ENCODE measurements around the gene ANGPTL1. TPM values are rescaled to one million over a fixed set of nuclear protein-coding genes. Genes with fewer than 3 reads are reported as not detected.

The ANGPTL1 gene
- polyA plus RNA-seq, 1 donor from 2014 or later, result not detected

DNA sequence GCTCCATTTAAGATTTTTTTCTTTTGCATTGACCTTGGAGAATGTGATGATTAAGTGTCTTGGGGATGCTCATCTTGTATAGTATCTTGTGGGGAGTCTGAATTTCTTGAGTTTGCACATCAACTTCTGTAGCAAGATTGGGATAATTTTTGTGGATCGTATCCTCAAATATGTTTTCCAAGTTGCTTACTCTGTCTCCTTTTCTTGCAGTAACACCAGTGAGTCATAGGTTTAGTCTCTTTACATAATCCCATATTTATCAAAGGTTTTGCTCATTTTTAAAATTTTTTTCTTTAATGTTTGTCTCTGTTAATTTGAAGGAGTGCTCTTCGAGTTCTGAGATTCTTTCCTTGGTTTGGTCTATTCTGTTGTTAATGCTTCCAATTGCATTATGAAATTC is 41.7 kb upstream of the ANGPTL1 start:
- no peak overlapping the region for H3K4me3 ChIP-seq (ENCODE audit: low read length)
- no peaks in the 10 kb centered on the region for H3F3A ChIP-seq (ENCODE audit: insufficient read depth, low read length, poor library complexity, severe bottlenecking)
- H3K4me2 ChIP-seq (ENCODE audit: low read length), result no peak overlapping the region
- H3K27ac ChIP-seq (ENCODE audit: low read length), result no peak overlapping the region
- no peaks in the 10 kb centered on the region for H4K20me1 ChIP-seq (ENCODE audit: insufficient read depth)
- TF ChIP-seq, protein P1, sequence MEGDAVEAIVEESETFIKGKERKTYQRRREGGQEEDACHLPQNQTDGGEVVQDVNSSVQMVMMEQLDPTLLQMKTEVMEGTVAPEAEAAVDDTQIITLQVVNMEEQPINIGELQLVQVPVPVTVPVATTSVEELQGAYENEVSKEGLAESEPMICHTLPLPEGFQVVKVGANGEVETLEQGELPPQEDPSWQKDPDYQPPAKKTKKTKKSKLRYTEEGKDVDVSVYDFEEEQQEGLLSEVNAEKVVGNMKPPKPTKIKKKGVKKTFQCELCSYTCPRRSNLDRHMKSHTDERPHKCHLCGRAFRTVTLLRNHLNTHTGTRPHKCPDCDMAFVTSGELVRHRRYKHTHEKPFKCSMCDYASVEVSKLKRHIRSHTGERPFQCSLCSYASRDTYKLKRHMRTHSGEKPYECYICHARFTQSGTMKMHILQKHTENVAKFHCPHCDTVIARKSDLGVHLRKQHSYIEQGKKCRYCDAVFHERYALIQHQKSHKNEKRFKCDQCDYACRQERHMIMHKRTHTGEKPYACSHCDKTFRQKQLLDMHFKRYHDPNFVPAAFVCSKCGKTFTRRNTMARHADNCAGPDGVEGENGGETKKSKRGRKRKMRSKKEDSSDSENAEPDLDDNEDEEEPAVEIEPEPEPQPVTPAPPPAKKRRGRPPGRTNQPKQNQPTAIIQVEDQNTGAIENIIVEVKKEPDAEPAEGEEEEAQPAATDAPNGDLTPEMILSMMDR (IDR thresholded peaks at IDR 0.05; ENCODE audit: poor library complexity, severe bottlenecking), result no peak
- TF ChIP-seq MXI1 (conservative IDR thresholded peaks at IDR 0.05; ENCODE audit: poor library complexity, severe bottlenecking), result no peak
- no peak for TF ChIP-seq EZH2 (IDR thresholded peaks at IDR 0.05; ENCODE audit: borderline replicate concordance, insufficient read depth, low read length, poor library complexity, severe bottlenecking)
- TF ChIP-seq POLR2AphosphoS5 (IDR thresholded peaks at IDR 0.05), result no peak
- TF ChIP-seq RAD21 (conservative IDR thresholded peaks at IDR 0.05), result no peak
- TF ChIP-seq, protein P2, sequence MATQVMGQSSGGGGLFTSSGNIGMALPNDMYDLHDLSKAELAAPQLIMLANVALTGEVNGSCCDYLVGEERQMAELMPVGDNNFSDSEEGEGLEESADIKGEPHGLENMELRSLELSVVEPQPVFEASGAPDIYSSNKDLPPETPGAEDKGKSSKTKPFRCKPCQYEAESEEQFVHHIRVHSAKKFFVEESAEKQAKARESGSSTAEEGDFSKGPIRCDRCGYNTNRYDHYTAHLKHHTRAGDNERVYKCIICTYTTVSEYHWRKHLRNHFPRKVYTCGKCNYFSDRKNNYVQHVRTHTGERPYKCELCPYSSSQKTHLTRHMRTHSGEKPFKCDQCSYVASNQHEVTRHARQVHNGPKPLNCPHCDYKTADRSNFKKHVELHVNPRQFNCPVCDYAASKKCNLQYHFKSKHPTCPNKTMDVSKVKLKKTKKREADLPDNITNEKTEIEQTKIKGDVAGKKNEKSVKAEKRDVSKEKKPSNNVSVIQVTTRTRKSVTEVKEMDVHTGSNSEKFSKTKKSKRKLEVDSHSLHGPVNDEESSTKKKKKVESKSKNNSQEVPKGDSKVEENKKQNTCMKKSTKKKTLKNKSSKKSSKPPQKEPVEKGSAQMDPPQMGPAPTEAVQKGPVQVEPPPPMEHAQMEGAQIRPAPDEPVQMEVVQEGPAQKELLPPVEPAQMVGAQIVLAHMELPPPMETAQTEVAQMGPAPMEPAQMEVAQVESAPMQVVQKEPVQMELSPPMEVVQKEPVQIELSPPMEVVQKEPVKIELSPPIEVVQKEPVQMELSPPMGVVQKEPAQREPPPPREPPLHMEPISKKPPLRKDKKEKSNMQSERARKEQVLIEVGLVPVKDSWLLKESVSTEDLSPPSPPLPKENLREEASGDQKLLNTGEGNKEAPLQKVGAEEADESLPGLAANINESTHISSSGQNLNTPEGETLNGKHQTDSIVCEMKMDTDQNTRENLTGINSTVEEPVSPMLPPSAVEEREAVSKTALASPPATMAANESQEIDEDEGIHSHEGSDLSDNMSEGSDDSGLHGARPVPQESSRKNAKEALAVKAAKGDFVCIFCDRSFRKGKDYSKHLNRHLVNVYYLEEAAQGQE (IDR thresholded peaks at IDR 0.05; ENCODE audit: borderline replicate concordance), result no peak
- no peak for TF ChIP-seq SMC3 (conservative IDR thresholded peaks at IDR 0.05; ENCODE audit: poor library complexity)
- TF ChIP-seq TAF1 (IDR thresholded peaks at IDR 0.05; ENCODE audit: low read depth), result no peak
- no peak for TF ChIP-seq EP300 (conservative IDR thresholded peaks at IDR 0.05; ENCODE audit: poor library complexity, severe bottlenecking)
- no peaks in the 10 kb centered on the region for H3K9me3 ChIP-seq (ENCODE audit: low read length)
- H3K79me2 ChIP-seq (replicated peaks; ENCODE audit: insufficient read depth, low read length), result no peaks in the 10 kb centered on the region
- no peaks in the 10 kb centered on the region for H3K36me3 ChIP-seq (ENCODE audit: insufficient read depth, low read length)
- no peaks in the 10 kb centered on the region for H3K27me3 ChIP-seq (ENCODE audit: insufficient read depth, low read depth, low read length)
- H2AFZ ChIP-seq (ENCODE audit: low read depth, low read length), result no peak overlapping the region
- H3K9ac ChIP-seq (ENCODE audit: low read length), result no peak overlapping the region
- no peaks in the 10 kb centered on the region for H3K9me2 ChIP-seq (ENCODE audit: insufficient read depth, low read length)

DNA sequence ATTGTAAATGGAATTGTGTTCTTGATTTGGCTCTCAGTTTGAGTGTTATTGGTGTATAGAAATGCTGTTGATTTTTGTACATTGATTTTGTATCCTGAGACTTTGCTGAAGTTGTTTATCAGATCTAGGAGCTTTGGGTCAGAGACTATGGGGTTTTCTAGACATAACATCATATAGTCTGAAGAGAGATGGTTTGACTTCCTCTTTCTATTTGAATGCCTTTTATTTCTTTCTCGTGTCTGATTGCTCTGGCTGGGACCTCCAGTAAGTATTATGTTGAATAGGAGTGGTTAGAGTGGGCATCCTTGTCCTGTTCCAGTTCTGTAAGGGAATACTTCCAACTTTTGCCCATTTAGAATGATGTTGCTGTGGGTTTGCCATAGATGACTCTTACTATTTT is 39.1 kb upstream of the ANGPTL1 start:
- Histone ChIP-seq H3K27ac (ENCODE audit: low read length) (no peak overlapping the region), H3K9me2 (ENCODE audit: insufficient read depth, low read length) (no peaks in the 10 kb centered on the region), H2AFZ (ENCODE audit: low read depth, low read length) (no peak overlapping the region), H3K4me3 (ENCODE audit: low read length) (no peak overlapping the region), H3K79me2 (replicated peaks; ENCODE audit: insufficient read depth, low read length) (no peaks in the 10 kb centered on the region), H3F3A (ENCODE audit: insufficient read depth, low read length, poor library complexity, severe bottlenecking) (no peaks in the 10 kb centered on the region), H3K27me3 (ENCODE audit: insufficient read depth, low read depth, low read length) (no peaks in the 10 kb centered on the region), H3K9me3 (ENCODE audit: low read length) (no peaks in the 10 kb centered on the region), H3K36me3 (ENCODE audit: insufficient read depth, low read length) (no peaks in the 10 kb centered on the region), H3K9ac (ENCODE audit: low read length) (no peak overlapping the region), H4K20me1 (ENCODE audit: insufficient read depth) (no peaks in the 10 kb centered on the region), H3K4me2 (ENCODE audit: low read length) (no peak overlapping the region)
- TF ChIP-seq SMC3 (conservative IDR thresholded peaks at IDR 0.05; ENCODE audit: poor library complexity), result no peak
- no peak for TF ChIP-seq RAD21 (conservative IDR thresholded peaks at IDR 0.05)
- TF ChIP-seq EZH2 (IDR thresholded peaks at IDR 0.05; ENCODE audit: borderline replicate concordance, insufficient read depth, low read length, poor library complexity, severe bottlenecking), result no peak
- TF ChIP-seq EP300 (conservative IDR thresholded peaks at IDR 0.05; ENCODE audit: poor library complexity, severe bottlenecking), result no peak
- TF ChIP-seq, protein P2 (IDR thresholded peaks at IDR 0.05; ENCODE audit: borderline replicate concordance), result no peak
- TF ChIP-seq, protein P1 (IDR thresholded peaks at IDR 0.05; ENCODE audit: poor library complexity, severe bottlenecking), result no peak
- TF ChIP-seq POLR2AphosphoS5 (IDR thresholded peaks at IDR 0.05), result no peak
- TF ChIP-seq MXI1 (conservative IDR thresholded peaks at IDR 0.05; ENCODE audit: poor library complexity, severe bottlenecking), result no peak
- no peak for TF ChIP-seq TAF1 (IDR thresholded peaks at IDR 0.05; ENCODE audit: low read depth)

All from neural cell (in vitro differentiated cells).